Smooth muscle cell of the umbilical artery (primary cell): ENCODE data around the gene TAS2R43. TPM values are rescaled to one million over a fixed set of nuclear protein-coding genes. Genes with fewer than 3 reads are reported as not detected.

Experiments
- total RNA-seq: library from RNA; depleted of rRNA; stranded (reverse); fragments of >200 nt; gene quantifications from 2 replicates; pipeline ENCODE4 v1.2.3, GENCODE V29; 2014

TAS2R43 gene, protein sequence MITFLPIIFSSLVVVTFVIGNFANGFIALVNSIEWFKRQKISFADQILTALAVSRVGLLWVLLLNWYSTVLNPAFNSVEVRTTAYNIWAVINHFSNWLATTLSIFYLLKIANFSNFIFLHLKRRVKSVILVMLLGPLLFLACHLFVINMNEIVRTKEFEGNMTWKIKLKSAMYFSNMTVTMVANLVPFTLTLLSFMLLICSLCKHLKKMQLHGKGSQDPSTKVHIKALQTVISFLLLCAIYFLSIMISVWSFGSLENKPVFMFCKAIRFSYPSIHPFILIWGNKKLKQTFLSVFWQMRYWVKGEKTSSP
- 3.3 TPM in 1 of 2 replicates, not detected in the other for total RNA-seq

GRCh38 chr12:11092128-11092527 lies at the start of gene TAS2R43:
Gene TAS2R43 (minus strand): TSS chr12:11092313. CDS start chr12:11092229, 84 bp downstream.

DNA sequence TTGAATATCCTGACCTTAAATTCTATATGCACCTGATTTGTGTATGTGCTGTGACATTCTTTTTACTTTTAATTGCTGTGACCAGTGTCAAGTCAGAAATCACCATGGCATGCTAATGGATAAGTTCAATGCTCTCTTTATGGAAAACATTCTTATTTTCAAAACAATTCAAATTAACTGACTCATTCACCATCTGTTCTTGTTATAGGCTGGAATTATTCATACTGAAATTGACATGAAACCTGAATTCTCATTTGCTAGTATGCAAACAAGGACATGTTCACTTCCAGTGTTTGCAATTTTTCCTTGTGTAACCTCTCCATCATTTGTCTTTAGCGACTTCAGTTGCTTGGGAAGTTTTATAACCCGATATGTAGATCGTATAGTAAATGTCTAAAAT lies 42.2 kb upstream of the TAS2R43 start, which contains the start of gene TAS2R30:
Gene TAS2R30, minus strand, starts transcription at position 340 of the 400 bp plus-strand sequence. CDS start 400 bp downstream, outside the sequence.

GRCh38 chr12:11062194-11062593 lies 29.9 kb downstream of the TAS2R43 start, which contains the start of gene TAS2R46:
Gene TAS2R46 (minus strand): TSS chr12:11062294. CDS start chr12:11062294, 0 bp downstream.

Other genes starting within 250 kb of the TAS2R43 start
- gene PRR4, start 242.8 kb downstream of the TAS2R43 start, total RNA-seq, result 1.2 and 2.0 TPM in 2 replicates
- 17.6 and 21.4 TPM in 2 replicates for gene PRH1, start 208.1 kb downstream of the TAS2R43 start, total RNA-seq
- gene TAS2R13, start 182.8 kb downstream of the TAS2R43 start, total RNA-seq, result 1.2 and 4.2 TPM in 2 replicates
- gene PRH2, start 163.1 kb downstream of the TAS2R43 start, total RNA-seq, result 0.28 TPM in 1 of 2 replicates, not detected in the other
- 4.2 and 5.4 TPM in 2 replicates for gene TAS2R14, start 153.1 kb downstream of the TAS2R43 start, total RNA-seq
- 3.9 and 8.6 TPM in 2 replicates for gene TAS2R50, start 105.4 kb downstream of the TAS2R43 start, total RNA-seq
- gene TAS2R20, start 94.0 kb downstream of the TAS2R43 start, total RNA-seq, result 3.9 and 6.6 TPM in 2 replicates
- gene TAS2R19, start 69.7 kb downstream of the TAS2R43 start, total RNA-seq, result 4.8 and 11.1 TPM in 2 replicates
- 6.8 and 10.9 TPM in 2 replicates for gene TAS2R31, start 60.9 kb downstream of the TAS2R43 start, total RNA-seq
- gene TAS2R46, start 30.0 kb downstream of the TAS2R43 start, total RNA-seq, result 1.8 and 4.8 TPM in 2 replicates
- gene TAS2R30, start 42.3 kb upstream of the TAS2R43 start, total RNA-seq, result 5.0 and 8.9 TPM in 2 replicates
- 6.8 and 7.2 TPM in 2 replicates for gene SMIM10L1, start 78.9 kb upstream of the TAS2R43 start, total RNA-seq
- not detected in 2 replicates for gene TAS2R42, start 94.6 kb upstream of the TAS2R43 start, total RNA-seq
- gene PRB3, start 177.4 kb upstream of the TAS2R43 start, total RNA-seq, result not detected in 2 replicates
- not detected in 2 replicates for gene PRB4, start 218.1 kb upstream of the TAS2R43 start, total RNA-seq